SK-N-SH treated with all-trans-retinoic acid at 6 μM for 48 hours (cell line): Measurements from ENCODE around the gene ID2.

ENCODE experiments used
- ATAC-seq: fragments of 200-7000 bp; cut with Tn5 transposase; 3 replicates; pipeline ENCODE4 v1.9.1; 2020; ENCODE audit warnings: mild to moderate bottlenecking, moderate library complexity
- ARNTL ChIP-seq: fragments of 450-650 bp; formaldehyde crosslinking; IDR thresholded peaks from 2 replicates; pipeline ENCODE4 v1.5.0; 2020; ENCODE audit warnings: low read depth, mild to moderate bottlenecking, moderate library complexity, borderline replicate concordance
- BACH2 ChIP-seq: fragments of 250-450 bp; sonication (Bioruptor Pico); IDR thresholded peaks from 2 replicates; pipeline ENCODE4 v1.9.0; 2021; ENCODE audit warnings: mild to moderate bottlenecking, borderline replicate concordance
- CSDC2 ChIP-seq: fragments of 250-450 bp; sonication (Bioruptor Pico); IDR thresholded peaks from 2 replicates; pipeline ENCODE4 v1.5.0; 2020; ENCODE audit warnings: mild to moderate bottlenecking, moderate library complexity
- ESRRG ChIP-seq: fragments of 250-450 bp; sonication (Bioruptor Pico); IDR thresholded peaks from 2 replicates; pipeline ENCODE4 v1.6.1; 2021; ENCODE audit warnings: mild to moderate bottlenecking
- GLIS3 ChIP-seq: fragments of 250-450 bp; sonication (Bioruptor Pico); IDR thresholded peaks from 2 replicates; pipeline ENCODE4 v1.5.0; 2020; ENCODE audit warnings: mild to moderate bottlenecking, moderate library complexity
- ISL1 ChIP-seq: fragments of 250-450 bp; sonication (Bioruptor Pico); IDR thresholded peaks from 2 replicates; pipeline ENCODE4 v2.1.2; 2022; ENCODE audit warnings: mild to moderate bottlenecking, moderate library complexity
- PPARA ChIP-seq: fragments of 250-450 bp; sonication (Bioruptor Pico); IDR thresholded peaks from 2 replicates; pipeline ENCODE4 v1.5.0; 2020; ENCODE audit warnings: mild to moderate bottlenecking, borderline replicate concordance
- SNAI2 ChIP-seq: fragments of 250-450 bp; sonication (Bioruptor Pico); IDR thresholded peaks from 2 replicates; pipeline ENCODE4 v1.5.0; 2020; ENCODE audit warnings: mild to moderate bottlenecking, moderate library complexity
- ZC3H10 ChIP-seq: fragments of 250-450 bp; sonication (Bioruptor Pico); IDR thresholded peaks from 2 replicates; pipeline ENCODE4 v1.5.1; 2021; ENCODE audit warnings: mild to moderate bottlenecking, moderate library complexity
- ZFP3 ChIP-seq: fragments of 250-450 bp; sonication (Bioruptor Pico); IDR thresholded peaks from 2 replicates; pipeline ENCODE4 v1.5.0; 2020; ENCODE audit warnings: mild to moderate bottlenecking, moderate library complexity
- ZFP30 ChIP-seq: fragments of 450-650 bp; formaldehyde crosslinking; IDR thresholded peaks from 2 replicates; pipeline ENCODE4 v1.5.0; 2022; ENCODE audit warnings: mild to moderate bottlenecking, moderate library complexity
- ZNF565 ChIP-seq: fragments of 450-650 bp; formaldehyde crosslinking; conservative IDR thresholded peaks from 2 replicates; pipeline ENCODE4 v1.5.0; 2020; ENCODE audit warnings: low read depth, mild to moderate bottlenecking, moderate library complexity
- ZNF8 ChIP-seq: fragments of 450-650 bp; formaldehyde crosslinking; IDR thresholded peaks from 2 replicates; pipeline ENCODE4 v1.5.0; 2020; ENCODE audit warnings: mild to moderate bottlenecking, moderate library complexity
- TF ChIP-seq, protein P1 (sequence below): fragments of 250-450 bp; sonication (Bioruptor Pico); IDR thresholded peaks from 2 replicates; pipeline ENCODE4 v1.8.0; 2021; ENCODE audit warnings: low read depth, mild to moderate bottlenecking, moderate library complexity, borderline replicate concordance
- TF ChIP-seq, protein P2 (sequence below): fragments of 250-450 bp; sonication (Bioruptor Pico); IDR thresholded peaks from 2 replicates; pipeline ENCODE4 v1.8.0; 2020; ENCODE audit warnings: mild to moderate bottlenecking, moderate library complexity, borderline replicate concordance
- TF ChIP-seq, protein P3 (sequence below): fragments of 250-450 bp; sonication (Bioruptor Pico); IDR thresholded peaks from 2 replicates; pipeline ENCODE4 v1.5.1; 2021; ENCODE audit warnings: mild to moderate bottlenecking, moderate library complexity
- TF ChIP-seq, protein P4 (sequence below): fragments of 250-450 bp; sonication (Bioruptor Pico); IDR thresholded peaks from 2 replicates; pipeline ENCODE4 v1.5.1; 2020; ENCODE audit warnings: low read depth, mild to moderate bottlenecking, moderate library complexity
- TF ChIP-seq, protein P5 (sequence below): fragments of 250-450 bp; sonication (Bioruptor Pico); IDR thresholded peaks from 2 replicates; pipeline ENCODE4 v1.5.0; 2020; ENCODE audit warnings: mild to moderate bottlenecking, moderate library complexity

ID2 gene

DNA sequence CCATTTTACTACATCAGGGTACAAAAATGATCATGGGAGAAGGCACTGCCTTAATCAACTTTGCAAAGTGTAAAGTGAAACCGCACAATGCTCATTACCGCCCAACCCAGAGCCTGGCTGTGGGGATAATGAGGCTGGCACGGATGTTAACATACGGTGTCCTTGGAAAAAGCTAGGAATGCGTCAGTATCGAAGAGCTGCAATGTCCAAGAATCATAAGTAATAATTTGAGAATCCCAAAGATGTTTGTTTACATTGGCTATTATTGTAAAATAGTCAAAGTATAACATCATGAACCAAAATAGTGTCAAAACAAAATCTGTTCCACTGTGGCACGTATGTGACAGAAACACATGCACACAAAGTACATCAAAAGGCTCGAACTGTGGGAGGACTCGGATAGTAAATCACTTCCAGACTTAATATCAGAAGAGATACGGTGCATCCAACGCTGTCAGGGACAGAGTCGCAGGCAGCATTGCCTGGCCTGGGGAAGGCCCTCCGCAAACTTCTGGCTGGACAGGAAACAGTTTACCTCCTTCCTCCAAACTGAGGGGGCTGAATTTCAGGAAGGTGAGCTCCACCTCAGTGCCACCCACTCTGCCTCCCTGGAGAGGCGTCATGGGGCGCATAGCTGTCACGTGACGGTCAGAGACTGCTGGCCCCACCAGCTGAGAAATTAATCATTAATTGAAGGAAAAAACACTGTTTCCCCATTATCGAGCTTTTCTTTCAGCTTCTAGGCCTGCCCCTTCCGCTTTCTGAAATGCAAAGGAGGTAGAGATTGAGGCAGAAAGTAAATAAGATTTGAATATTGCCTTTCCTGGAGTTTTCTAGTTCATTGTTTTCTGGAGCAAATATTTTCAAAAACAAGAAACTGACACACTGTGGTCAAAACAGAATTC lies 1.8 kb upstream of the ID2 start:
- TF ChIP-seq, protein P1, sequence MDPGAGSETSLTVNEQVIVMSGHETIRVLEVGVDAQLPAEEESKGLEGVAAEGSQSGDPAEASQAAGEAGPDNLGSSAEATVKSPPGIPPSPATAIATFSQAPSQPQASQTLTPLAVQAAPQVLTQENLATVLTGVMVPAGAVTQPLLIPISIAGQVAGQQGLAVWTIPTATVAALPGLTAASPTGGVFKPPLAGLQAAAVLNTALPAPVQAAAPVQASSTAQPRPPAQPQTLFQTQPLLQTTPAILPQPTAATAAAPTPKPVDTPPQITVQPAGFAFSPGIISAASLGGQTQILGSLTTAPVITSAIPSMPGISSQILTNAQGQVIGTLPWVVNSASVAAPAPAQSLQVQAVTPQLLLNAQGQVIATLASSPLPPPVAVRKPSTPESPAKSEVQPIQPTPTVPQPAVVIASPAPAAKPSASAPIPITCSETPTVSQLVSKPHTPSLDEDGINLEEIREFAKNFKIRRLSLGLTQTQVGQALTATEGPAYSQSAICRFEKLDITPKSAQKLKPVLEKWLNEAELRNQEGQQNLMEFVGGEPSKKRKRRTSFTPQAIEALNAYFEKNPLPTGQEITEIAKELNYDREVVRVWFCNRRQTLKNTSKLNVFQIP (CRISPR knock-in tag): no peak
- TF ChIP-seq, protein P2, sequence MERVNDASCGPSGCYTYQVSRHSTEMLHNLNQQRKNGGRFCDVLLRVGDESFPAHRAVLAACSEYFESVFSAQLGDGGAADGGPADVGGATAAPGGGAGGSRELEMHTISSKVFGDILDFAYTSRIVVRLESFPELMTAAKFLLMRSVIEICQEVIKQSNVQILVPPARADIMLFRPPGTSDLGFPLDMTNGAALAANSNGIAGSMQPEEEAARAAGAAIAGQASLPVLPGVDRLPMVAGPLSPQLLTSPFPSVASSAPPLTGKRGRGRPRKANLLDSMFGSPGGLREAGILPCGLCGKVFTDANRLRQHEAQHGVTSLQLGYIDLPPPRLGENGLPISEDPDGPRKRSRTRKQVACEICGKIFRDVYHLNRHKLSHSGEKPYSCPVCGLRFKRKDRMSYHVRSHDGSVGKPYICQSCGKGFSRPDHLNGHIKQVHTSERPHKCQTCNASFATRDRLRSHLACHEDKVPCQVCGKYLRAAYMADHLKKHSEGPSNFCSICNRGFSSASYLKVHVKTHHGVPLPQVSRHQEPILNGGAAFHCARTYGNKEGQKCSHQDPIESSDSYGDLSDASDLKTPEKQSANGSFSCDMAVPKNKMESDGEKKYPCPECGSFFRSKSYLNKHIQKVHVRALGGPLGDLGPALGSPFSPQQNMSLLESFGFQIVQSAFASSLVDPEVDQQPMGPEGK (CRISPR knock-in tag): no peak
- no peak for TF ChIP-seq PPARA
- no peak for TF ChIP-seq BACH2
- no peak for TF ChIP-seq ARNTL
- peak; percentile 87; the same call in 1 of the 2 replicates for TF ChIP-seq GLIS3 (CRISPR knock-in tag)
- TF ChIP-seq ZFP30 (CRISPR knock-in tag): no peak
- TF ChIP-seq, protein P3, sequence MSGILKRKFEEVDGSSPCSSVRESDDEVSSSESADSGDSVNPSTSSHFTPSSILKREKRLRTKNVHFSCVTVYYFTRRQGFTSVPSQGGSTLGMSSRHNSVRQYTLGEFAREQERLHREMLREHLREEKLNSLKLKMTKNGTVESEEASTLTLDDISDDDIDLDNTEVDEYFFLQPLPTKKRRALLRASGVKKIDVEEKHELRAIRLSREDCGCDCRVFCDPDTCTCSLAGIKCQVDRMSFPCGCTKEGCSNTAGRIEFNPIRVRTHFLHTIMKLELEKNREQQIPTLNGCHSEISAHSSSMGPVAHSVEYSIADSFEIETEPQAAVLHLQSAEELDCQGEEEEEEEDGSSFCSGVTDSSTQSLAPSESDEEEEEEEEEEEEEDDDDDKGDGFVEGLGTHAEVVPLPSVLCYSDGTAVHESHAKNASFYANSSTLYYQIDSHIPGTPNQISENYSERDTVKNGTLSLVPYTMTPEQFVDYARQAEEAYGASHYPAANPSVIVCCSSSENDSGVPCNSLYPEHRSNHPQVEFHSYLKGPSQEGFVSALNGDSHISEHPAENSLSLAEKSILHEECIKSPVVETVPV (CRISPR knock-in tag): no peak
- TF ChIP-seq, protein P4, sequence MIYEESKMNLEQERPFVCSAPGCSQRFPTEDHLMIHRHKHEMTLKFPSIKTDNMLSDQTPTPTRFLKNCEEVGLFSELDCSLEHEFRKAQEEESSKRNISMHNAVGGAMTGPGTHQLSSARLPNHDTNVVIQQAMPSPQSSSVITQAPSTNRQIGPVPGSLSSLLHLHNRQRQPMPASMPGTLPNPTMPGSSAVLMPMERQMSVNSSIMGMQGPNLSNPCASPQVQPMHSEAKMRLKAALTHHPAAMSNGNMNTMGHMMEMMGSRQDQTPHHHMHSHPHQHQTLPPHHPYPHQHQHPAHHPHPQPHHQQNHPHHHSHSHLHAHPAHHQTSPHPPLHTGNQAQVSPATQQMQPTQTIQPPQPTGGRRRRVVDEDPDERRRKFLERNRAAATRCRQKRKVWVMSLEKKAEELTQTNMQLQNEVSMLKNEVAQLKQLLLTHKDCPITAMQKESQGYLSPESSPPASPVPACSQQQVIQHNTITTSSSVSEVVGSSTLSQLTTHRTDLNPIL: 0 out of 2 replicates have a peak, but pooled peaks have one; percentile 33
- TF ChIP-seq CSDC2: no peak
- no peak for TF ChIP-seq ZNF8 (CRISPR knock-in tag)
- no peak; the same call in 1 of the 2 replicates for TF ChIP-seq ISL1 (CRISPR knock-in tag)
- TF ChIP-seq, protein P5, sequence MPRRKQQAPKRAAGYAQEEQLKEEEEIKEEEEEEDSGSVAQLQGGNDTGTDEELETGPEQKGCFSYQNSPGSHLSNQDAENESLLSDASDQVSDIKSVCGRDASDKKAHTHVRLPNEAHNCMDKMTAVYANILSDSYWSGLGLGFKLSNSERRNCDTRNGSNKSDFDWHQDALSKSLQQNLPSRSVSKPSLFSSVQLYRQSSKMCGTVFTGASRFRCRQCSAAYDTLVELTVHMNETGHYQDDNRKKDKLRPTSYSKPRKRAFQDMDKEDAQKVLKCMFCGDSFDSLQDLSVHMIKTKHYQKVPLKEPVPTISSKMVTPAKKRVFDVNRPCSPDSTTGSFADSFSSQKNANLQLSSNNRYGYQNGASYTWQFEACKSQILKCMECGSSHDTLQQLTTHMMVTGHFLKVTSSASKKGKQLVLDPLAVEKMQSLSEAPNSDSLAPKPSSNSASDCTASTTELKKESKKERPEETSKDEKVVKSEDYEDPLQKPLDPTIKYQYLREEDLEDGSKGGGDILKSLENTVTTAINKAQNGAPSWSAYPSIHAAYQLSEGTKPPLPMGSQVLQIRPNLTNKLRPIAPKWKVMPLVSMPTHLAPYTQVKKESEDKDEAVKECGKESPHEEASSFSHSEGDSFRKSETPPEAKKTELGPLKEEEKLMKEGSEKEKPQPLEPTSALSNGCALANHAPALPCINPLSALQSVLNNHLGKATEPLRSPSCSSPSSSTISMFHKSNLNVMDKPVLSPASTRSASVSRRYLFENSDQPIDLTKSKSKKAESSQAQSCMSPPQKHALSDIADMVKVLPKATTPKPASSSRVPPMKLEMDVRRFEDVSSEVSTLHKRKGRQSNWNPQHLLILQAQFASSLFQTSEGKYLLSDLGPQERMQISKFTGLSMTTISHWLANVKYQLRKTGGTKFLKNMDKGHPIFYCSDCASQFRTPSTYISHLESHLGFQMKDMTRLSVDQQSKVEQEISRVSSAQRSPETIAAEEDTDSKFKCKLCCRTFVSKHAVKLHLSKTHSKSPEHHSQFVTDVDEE (CRISPR knock-in tag): 0 out of 2 replicates have a peak, but pooled peaks have one; percentile 61
- TF ChIP-seq ZNF565 (CRISPR knock-in tag): no peak; the same call in 1 of the 2 replicates
- no peak for TF ChIP-seq SNAI2 (CRISPR knock-in tag)
- no peak for TF ChIP-seq ESRRG (CRISPR knock-in tag)
- TF ChIP-seq ZFP3 (CRISPR knock-in tag): peak; percentile 57; the same call in 1 of the 2 replicates
- no peak for TF ChIP-seq ZC3H10 (CRISPR knock-in tag)
- peak; percentile 0; the same call in 1 of the 3 replicates for ATAC-seq

DNA sequence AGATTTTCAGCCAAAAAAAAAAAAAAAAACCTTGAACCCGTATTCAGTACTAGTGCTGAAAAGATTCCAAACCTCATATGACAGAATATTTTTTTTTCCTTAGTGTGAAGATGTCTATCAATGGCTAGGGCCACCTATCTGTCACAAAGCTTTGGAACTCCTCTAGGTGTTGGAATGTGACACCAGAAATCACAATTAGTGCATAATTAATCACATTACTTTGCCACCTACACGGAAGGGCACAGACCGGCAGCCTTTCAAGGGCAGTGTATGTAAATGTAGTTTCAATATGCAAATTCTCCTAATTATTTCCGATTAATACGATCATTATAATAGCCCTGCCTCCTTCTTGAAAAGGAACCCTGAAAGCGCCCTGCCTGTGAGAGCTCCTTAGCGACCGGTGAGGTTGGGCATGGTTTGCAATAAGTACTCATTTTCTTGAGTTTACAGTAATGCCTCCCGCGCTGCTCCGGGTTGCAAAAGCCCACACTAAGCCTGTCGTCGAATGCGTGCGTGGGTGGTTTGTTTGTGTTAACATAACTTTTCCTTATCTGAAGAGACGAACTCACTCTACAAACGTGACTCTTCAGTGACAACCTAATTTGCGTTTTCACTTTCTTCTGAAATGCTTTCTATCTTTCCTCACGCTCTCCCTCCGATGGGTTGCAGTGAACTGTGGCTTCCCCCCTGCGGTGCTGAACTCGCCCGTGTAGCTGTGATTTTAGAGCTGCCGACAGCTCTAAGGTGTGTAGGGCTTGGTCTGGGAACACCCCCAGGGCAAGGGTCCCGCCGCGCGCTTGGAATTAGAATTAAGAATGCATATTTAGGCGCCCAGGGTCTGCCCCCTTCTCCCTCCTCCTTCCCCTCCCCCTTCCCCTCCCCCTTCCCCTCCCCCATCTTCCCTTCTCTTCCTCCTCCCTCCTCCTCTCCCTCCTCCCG lies 765 bp upstream of the ID2 start:
- no peak for ATAC-seq
- TF ChIP-seq, protein P5 (CRISPR knock-in tag): peak; percentile 51; the same call in 1 of the 2 replicates
- TF ChIP-seq SNAI2 (CRISPR knock-in tag): no peak
